ENCODE data around the gene OLFM1. TPM values are rescaled to one million over a fixed set of nuclear protein-coding genes. Genes with fewer than 3 reads are reported as not detected.
"Not testable (repeated sequence)": the region's sequence is repeated elsewhere in the genome, so short reads cannot be mapped to it uniquely, and the experiment has no call there.

OLFM1 gene
- total RNA-seq, 4 donors from 2014 or later = 3.4 to 8.5 (median 6.7) TPM

GRCh38 chr9:135107581-135108235, 20.2 kb downstream of the OLFM1 start:
- H3K27me3 ChIP-seq = no peaks in the 10 kb centered on the region
- H3K9me3 ChIP-seq = no peaks in the 10 kb centered on the region
- H3K4me3 ChIP-seq = no peak overlapping the region
- no peak for ATAC-seq
- in situ Hi-C loops (cut with MboI; ENCODE audit: low sequenced_read_pairs in 4 of 4) = no loop called here
- peaks cover 13 to 14% of the 10 kb centered on the region in 2 donors for H3K4me1 ChIP-seq
- DNase-seq = no peak
- no peak overlapping the region for H3K27ac ChIP-seq
- no peaks in the 10 kb centered on the region for H3K36me3 ChIP-seq
- TF ChIP-seq, protein P1, sequence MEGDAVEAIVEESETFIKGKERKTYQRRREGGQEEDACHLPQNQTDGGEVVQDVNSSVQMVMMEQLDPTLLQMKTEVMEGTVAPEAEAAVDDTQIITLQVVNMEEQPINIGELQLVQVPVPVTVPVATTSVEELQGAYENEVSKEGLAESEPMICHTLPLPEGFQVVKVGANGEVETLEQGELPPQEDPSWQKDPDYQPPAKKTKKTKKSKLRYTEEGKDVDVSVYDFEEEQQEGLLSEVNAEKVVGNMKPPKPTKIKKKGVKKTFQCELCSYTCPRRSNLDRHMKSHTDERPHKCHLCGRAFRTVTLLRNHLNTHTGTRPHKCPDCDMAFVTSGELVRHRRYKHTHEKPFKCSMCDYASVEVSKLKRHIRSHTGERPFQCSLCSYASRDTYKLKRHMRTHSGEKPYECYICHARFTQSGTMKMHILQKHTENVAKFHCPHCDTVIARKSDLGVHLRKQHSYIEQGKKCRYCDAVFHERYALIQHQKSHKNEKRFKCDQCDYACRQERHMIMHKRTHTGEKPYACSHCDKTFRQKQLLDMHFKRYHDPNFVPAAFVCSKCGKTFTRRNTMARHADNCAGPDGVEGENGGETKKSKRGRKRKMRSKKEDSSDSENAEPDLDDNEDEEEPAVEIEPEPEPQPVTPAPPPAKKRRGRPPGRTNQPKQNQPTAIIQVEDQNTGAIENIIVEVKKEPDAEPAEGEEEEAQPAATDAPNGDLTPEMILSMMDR (IDR thresholded peaks at IDR 0.05 in 4 of 5, conservative IDR thresholded peaks at IDR 0.05 in 1 of 5) = no peak
- intact Hi-C loops (cut with DNase I; ENCODE audit: low total_unique reads) = no loop called here

DNA sequence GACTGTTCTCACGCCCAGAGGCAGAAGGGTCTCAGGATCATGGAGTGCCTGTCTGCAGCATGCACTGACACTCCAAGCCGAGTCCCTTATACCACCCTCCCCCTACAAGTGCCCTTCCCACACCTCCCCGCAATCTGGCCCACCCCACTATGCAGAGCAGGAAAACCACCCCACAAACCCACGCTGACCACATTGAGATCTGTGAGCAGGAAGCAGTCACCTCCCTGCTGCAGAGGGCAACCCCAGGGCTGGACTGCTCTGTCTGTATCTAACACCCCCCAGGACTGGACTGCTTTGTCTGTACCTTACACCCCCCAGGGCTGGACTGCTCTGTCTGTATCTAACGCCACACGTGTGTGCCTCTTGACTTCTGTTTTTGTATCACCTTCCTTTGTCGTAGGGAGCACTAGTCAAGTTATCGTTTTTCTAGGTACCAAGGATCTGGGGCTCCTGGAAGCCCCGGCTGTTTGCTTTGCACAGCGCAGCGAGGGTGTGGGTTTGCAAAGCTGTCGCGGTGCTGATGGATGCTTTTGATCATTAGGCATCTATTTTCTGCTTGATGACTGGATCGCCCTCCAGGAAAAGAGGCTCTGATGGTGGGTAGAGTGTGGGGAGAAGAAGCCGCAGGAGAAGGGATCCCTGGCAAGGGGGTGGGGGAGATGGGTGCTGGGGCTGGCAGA, 21.5 kb downstream of the OLFM1 start:
- no peaks in the 10 kb centered on the region for H3K27me3 ChIP-seq
- no peak overlapping the region for H3K4me3 ChIP-seq
- H3K9me3 ChIP-seq = no peaks in the 10 kb centered on the region
- in situ Hi-C loops (cut with MboI; ENCODE audit: low sequenced_read_pairs in 4 of 4) (no loop called here), intact Hi-C loops (cut with DNase I; ENCODE audit: low total_unique reads) (no loop called here)
- no peak for TF ChIP-seq POLR2A (IDR thresholded peaks at IDR 0.05)
- TF ChIP-seq, protein P1 (IDR thresholded peaks at IDR 0.05 in 4 of 5, conservative IDR thresholded peaks at IDR 0.05 in 1 of 5) = no peak
- peaks cover 2 to 4% of the 10 kb centered on the region in 2 donors for H3K4me1 ChIP-seq
- no peak overlapping the region for H3K27ac ChIP-seq
- no peaks in the 10 kb centered on the region for H3K36me3 ChIP-seq
- DNase-seq (no peak), ATAC-seq (no peak)

GRCh38 chr9:135109650-135110049, 22.2 kb downstream of the OLFM1 start:
- no peaks in the 10 kb centered on the region for H3K4me1 ChIP-seq
- no peaks in the 10 kb centered on the region for H3K36me3 ChIP-seq
- in situ Hi-C loops (cut with MboI; ENCODE audit: low sequenced_read_pairs in 4 of 4) = no loop called here
- no peaks in the 10 kb centered on the region for H3K27me3 ChIP-seq
- no peak overlapping the region for H3K27ac ChIP-seq
- no peak for TF ChIP-seq POLR2A (IDR thresholded peaks at IDR 0.05)
- TF ChIP-seq, protein P1 (IDR thresholded peaks at IDR 0.05 in 4 of 5, conservative IDR thresholded peaks at IDR 0.05 in 1 of 5) = no peak
- ATAC-seq = no peak
- intact Hi-C loops (cut with DNase I; ENCODE audit: low total_unique reads) = no loop called here
- DNase-seq = no peak
- no peak overlapping the region for H3K4me3 ChIP-seq
- H3K9me3 ChIP-seq = no peaks in the 10 kb centered on the region

DNA sequence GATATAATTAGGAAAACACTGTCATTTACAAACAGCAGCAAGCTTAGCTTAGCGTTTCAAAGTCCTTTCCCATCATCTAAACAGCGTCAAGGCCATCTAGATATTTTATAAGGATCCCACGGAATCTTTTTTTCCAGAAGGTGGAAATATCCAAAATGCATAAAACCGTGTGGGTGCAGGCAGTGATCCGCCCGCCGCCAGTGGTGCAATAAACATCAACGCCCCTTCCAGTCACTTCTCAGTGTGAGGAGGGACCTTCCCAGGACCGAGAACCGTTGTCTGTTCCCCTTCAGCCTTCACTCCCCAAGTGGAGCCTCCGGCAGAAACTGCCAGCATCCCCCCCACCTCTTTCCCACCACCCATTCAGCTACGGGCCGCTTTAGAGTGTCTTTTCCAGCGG, 22.9 kb downstream of the OLFM1 start:
- Histone ChIP-seq H3K27ac (no peak overlapping the region), H3K27me3 (no peaks in the 10 kb centered on the region), H3K9me3 (no peaks in the 10 kb centered on the region), H3K36me3 (no peaks in the 10 kb centered on the region), H3K4me1 (no peaks in the 10 kb centered on the region), H3K4me3 (no peak overlapping the region)
- intact Hi-C loops (cut with DNase I; ENCODE audit: low total_unique reads) = no loop called here
- in situ Hi-C loops (cut with MboI; ENCODE audit: low sequenced_read_pairs in 4 of 4) = no loop called here
- ATAC-seq (no peak), DNase-seq (no peak)
- no peak for TF ChIP-seq POLR2A (IDR thresholded peaks at IDR 0.05)
- TF ChIP-seq, protein P1 (IDR thresholded peaks at IDR 0.05 in 4 of 5, conservative IDR thresholded peaks at IDR 0.05 in 1 of 5) = no peak

DNA sequence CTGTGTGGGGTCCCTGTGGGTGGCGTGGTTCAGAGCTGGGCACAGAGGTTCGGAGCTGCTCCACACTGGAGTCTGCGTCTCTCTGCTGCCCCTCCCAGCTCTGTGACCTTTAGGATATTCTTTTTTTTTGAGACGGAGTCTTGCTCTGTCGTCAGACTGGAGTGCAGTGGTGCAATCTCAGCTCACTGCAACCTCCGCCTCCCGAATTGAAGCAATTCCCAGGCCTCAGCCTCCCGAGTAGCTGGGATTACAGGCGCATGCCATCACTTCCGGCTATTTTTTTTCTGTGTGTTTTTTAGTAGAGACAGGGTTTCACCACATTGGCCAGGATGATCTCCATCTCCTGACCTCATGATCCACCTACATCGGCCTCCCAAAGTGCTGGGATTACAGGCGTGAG, 24.1 kb downstream of the OLFM1 start:
- intact Hi-C loops (cut with DNase I; ENCODE audit: low total_unique reads); in situ Hi-C loops (cut with MboI; ENCODE audit: low sequenced_read_pairs in 4 of 4); H3K4me1 ChIP-seq; H3K4me3 ChIP-seq; H3K27ac ChIP-seq; DNase-seq; H3K9me3 ChIP-seq; ATAC-seq; H3K27me3 ChIP-seq; H3K36me3 ChIP-seq: not testable (repeated sequence)

Data from gastrocnemius medialis (tissue), 4 donors.